ENCODE data around the gene KPNB1. TPM values are rescaled to one million over a fixed set of nuclear protein-coding genes. Genes with fewer than 3 reads are reported as not detected.

KPNB1 gene
- total and polyA plus RNA-seq, 10 of the 15 experiments (the other 5 are each of a cell fraction or from before 2014, with no cell fraction given): 67.8 to 525 (median 246) TPM

DNA sequence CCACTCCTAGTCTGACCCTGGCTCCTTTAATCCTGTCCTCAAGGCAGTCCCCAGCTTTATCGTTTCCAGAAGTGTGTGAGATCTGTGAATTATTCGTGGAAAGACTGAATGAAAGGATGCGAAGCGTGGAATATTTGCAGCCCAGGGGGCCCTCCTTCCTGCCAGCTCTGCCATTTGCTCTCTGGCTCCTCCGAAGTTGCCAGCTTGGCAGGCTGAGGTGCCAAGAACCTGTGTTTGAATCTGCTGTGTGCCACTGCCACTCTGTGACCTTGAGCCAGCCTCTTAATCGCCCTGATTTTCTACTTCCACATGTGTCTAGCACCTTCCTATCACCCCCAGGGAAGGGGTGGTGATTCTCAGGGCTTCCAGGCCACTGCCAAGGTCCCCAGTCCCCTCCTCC is 55.0 kb downstream of the KPNB1 start:
- SMC1A ChIA-PET (ENCODE audit: uncharacterized antibody, unreplicated experiment): interaction anchor here (1.2 to 6.5 kb wide), 4 partner anchors 10 to 31 kb away, joined by 3 to 31 read pairs (median 16); partner anchors contain the start of gene TBKBP1

More for the DNA sequence above, 55.0 kb downstream of the KPNB1 start:
- Histone ChIP-seq H3K4me1 (ENCODE audit: control insufficient read depth, insufficient read depth, low read length) (peaks cover 42% of the 10 kb centered on the region), H4K20me1 (ENCODE audit: control insufficient read depth, insufficient read depth) (no peaks in the 10 kb centered on the region), H2AFZ (ENCODE audit: control insufficient read depth, low read depth, low read length) (no peak overlapping the region), H3K9ac (ENCODE audit: control insufficient read depth, insufficient read depth, low read length) (no peak overlapping the region), H3K4me2 (ENCODE audit: control insufficient read depth, insufficient read depth) (no peak overlapping the region), H3K27ac (ENCODE audit: control insufficient read depth, insufficient read depth) (no peak overlapping the region), H3K36me3 (ENCODE audit: control insufficient read depth in 2 of 2, insufficient read depth in 2 of 2, low read length in 1 of 2) (no peaks in the 10 kb centered on the region), H3K27me3 (replicated peaks in 1 of 2; ENCODE audit: control insufficient read depth in 2 of 2, insufficient read depth in 2 of 2, low read length in 1 of 2) (no peaks in the 10 kb centered on the region), H3K9me3 (replicated peaks; ENCODE audit: control insufficient read depth, insufficient read depth, low read length) (no peaks in the 10 kb centered on the region), H3K4me3 (no peak overlapping the region), H3K79me2 (ENCODE audit: control insufficient read depth, insufficient read depth, low read length) (no peaks in the 10 kb centered on the region)
- in situ Hi-C loops (cut with MboI): no loop called here
- no peak for DNase-seq (ENCODE audit: low read depth, low spot score)
- no peak for TF ChIP-seq RB1 (IDR thresholded peaks at IDR 0.05; ENCODE audit: borderline replicate concordance)
- TF ChIP-seq SP1 (IDR thresholded peaks at IDR 0.05; ENCODE audit: low read depth, low read length): no peak
- TF ChIP-seq PKNOX1 (IDR thresholded peaks at IDR 0.05): no peak
- TF ChIP-seq, protein P1, sequence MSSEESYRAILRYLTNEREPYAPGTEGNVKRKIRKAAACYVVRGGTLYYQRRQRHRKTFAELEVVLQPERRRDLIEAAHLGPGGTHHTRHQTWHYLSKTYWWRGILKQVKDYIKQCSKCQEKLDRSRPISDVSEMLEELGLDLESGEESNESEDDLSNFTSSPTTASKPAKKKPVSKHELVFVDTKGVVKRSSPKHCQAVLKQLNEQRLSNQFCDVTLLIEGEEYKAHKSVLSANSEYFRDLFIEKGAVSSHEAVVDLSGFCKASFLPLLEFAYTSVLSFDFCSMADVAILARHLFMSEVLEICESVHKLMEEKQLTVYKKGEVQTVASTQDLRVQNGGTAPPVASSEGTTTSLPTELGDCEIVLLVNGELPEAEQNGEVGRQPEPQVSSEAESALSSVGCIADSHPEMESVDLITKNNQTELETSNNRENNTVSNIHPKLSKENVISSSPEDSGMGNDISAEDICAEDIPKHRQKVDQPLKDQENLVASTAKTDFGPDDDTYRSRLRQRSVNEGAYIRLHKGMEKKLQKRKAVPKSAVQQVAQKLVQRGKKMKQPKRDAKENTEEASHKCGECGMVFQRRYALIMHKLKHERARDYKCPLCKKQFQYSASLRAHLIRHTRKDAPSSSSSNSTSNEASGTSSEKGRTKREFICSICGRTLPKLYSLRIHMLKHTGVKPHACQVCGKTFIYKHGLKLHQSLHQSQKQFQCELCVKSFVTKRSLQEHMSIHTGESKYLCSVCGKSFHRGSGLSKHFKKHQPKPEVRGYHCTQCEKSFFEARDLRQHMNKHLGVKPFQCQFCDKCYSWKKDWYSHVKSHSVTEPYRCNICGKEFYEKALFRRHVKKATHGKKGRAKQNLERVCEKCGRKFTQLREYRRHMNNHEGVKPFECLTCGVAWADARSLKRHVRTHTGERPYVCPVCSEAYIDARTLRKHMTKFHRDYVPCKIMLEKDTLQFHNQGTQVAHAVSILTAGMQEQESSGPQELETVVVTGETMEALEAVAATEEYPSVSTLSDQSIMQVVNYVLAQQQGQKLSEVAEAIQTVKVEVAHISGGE (CRISPR knock-in tag; IDR thresholded peaks at IDR 0.05): no peak
- TF ChIP-seq FOS (IDR thresholded peaks at IDR 0.05; ENCODE audit: borderline replicate concordance, extremely low read depth, insufficient read length): no peak
- TF ChIP-seq E4F1 (IDR thresholded peaks at IDR 0.05; ENCODE audit: borderline replicate concordance, partially characterized antibody): no peak
- no peak for TF ChIP-seq CHD2 (IDR thresholded peaks at IDR 0.05; ENCODE audit: borderline replicate concordance, low read depth, low read length)
- TF ChIP-seq DPF2 (IDR thresholded peaks at IDR 0.05): no peak
- TF ChIP-seq IRF4 (IDR thresholded peaks at IDR 0.05; ENCODE audit: low read depth, low read length): no peak
- no peak for TF ChIP-seq ASH2L (IDR thresholded peaks at IDR 0.05; ENCODE audit: borderline replicate concordance, low read depth)
- TF ChIP-seq CREM (IDR thresholded peaks at IDR 0.05; ENCODE audit: low read depth): no peak
- no peak for TF ChIP-seq CBX5 (IDR thresholded peaks at IDR 0.05; ENCODE audit: low read depth)
- TF ChIP-seq CBFB (IDR thresholded peaks at IDR 0.05; ENCODE audit: low read depth): no peak
- no peak for TF ChIP-seq RELA (IDR thresholded peaks at IDR 0.05; ENCODE audit: borderline replicate concordance, partially characterized antibody)
- no peak for TF ChIP-seq BCL11A (IDR thresholded peaks at IDR 0.05; ENCODE audit: low read depth, low read length)
- WGBS (ENCODE audit: insufficient coverage, insufficient replicate concordance, low lambda C conversion rate, missing lambda C conversion rate): 43% methylated on average over 6 of the region's 6 CpGs
- FAIRE-seq: no peak
- ChIA-PET RAD21 (ENCODE audit: unreplicated experiment) (interaction anchor here (1.0 to 9.9 kb wide), 4 partner anchors 12 to 37 kb away, joined by 3 to 136 read pairs (median 6); partner anchors contain the start of gene TBX21), POLR2A (interaction anchor here (0.6 to 9.2 kb wide), 5 partner anchors 11 to 91 kb away, joined by 3 to 76 read pairs (median 3); partner anchors contain the start of gene TBKBP1), CTCF (interaction anchor here (1.1 to 9.4 kb wide), 2 partner anchors 11 to 28 kb away, joined by 8 to 229 read pairs; partner anchors contain the start of gene TBX21)
- BruUV-seq (replicated peaks): no TSS peak
- intact Hi-C loops (cut with micrococcal nuclease; ENCODE audit: unreplicated experiment): no loop called here
- no peak for ATAC-seq

Measured in GM12878 (cell line).